Uterus (tissue), 4 donors: ENCODE results near the gene SLC9C2. TPM values are rescaled to one million over a fixed set of nuclear protein-coding genes. Genes with fewer than 3 reads are reported as not detected.
"Not testable (repeated sequence)": the region's sequence is repeated elsewhere in the genome, so short reads cannot be mapped to it uniquely, and the experiment has no call there.

Source experiments
- DNase-seq, 2 donors: peaks; one replicate each; pipeline ENCODE4 v3.0.0-alpha.2; 2019 to 2020
- H3K27ac ChIP-seq, 2 donors: fragments of 200-600 bp; sonication (generic); 1 replicate in 1 of 2; 2 replicates in 1 of 2; pipeline ENCODE4 v1.5.1; 2016 to 2018
- H3K27me3 ChIP-seq, 2 donors: fragments of 200-600 bp; sonication (generic); one replicate each; pipeline ENCODE4 v1.5.1; 2018 to 2019; ENCODE audit warnings: control low read depth in 1 of 2
- H3K36me3 ChIP-seq, 2 donors: fragments of 200-600 bp; sonication (generic); one replicate each; pipeline ENCODE4 v1.5.1; 2019; ENCODE audit warnings: control low read depth in 1 of 2
- H3K4me1 ChIP-seq, 2 donors: fragments of 200-600 bp; sonication (generic); one replicate each; pipeline ENCODE4 v1.5.1; 2018 to 2019; ENCODE audit warnings: control low read depth in 1 of 2
- H3K4me3 ChIP-seq, 2 donors: fragments of 200-600 bp; sonication (generic); 1 replicate in 1 of 2; 2 replicates in 1 of 2; pipeline ENCODE4 v1.5.1; 2018 to 2019; ENCODE audit warnings: mild to moderate bottlenecking in 1 of 2
- H3K9me3 ChIP-seq, 2 donors: fragments of 200-600 bp; sonication (generic); one replicate each; pipeline ENCODE4 v1.5.1; 2019; ENCODE audit warnings: control low read depth in 1 of 2
- CTCF ChIP-seq, 4 experiments: fragments of 200-600 bp in 2 of 4; fragments of 450-650 bp in 2 of 4; sonication (generic) in 2 of 4; IDR thresholded peaks; one replicate each; pipeline ENCODE4 v1.5.1; 2016 to 2019; ENCODE audit warnings: antibody characterized with exemption in 4 of 4, mild to moderate bottlenecking in 2 of 4, moderate library complexity in 1 of 4
- POLR2A ChIP-seq, 2 donors: fragments of 450-650 bp; IDR thresholded peaks; one replicate each; pipeline ENCODE4 v1.6.1; 2016; ENCODE audit warnings: antibody characterized with exemption in 2 of 2, mild to moderate bottlenecking in 1 of 2, moderate library complexity in 1 of 2
- intact Hi-C: fragments of 100-400 bp; cut with DNase I; formaldehyde crosslinking; loops from one replicate; pipeline ENCODE4 v1.15.1; 2023; ENCODE audit warnings: low total_unique reads
- total RNA-seq, 4 donors: library from RNA; depleted of rRNA in 3 of 4; stranded (reverse); fragments of >200 nt in 3 of 4; gene quantifications; one replicate each; pipeline versions ENCODE4 v1.1.0 to v1.2.4, GENCODE V29; 2014 to 2023
- donor health status: DM: yes; HTN: yes; CAD: no.

The SLC9C2 gene
- total RNA-seq, 4 donors from 2014 or later, result 0.83 TPM; not detected in 3

GRCh38 chr1:173627269-173627668 is 24.4 kb upstream of the SLC9C2 start:
- TF ChIP-seq POLR2A (IDR thresholded peaks at IDR 0.05), result no peak
- no peak for TF ChIP-seq CTCF (IDR thresholded peaks at IDR 0.05)
- no peak for DNase-seq
- no peaks in the 10 kb centered on the region for H3K4me1 ChIP-seq
- H3K36me3 ChIP-seq, result no peaks in the 10 kb centered on the region
- H3K4me3 ChIP-seq, result no peak overlapping the region
- intact Hi-C loops, result no loop called here
- no peaks in the 10 kb centered on the region for H3K9me3 ChIP-seq
- no peak overlapping the region for H3K27ac ChIP-seq
- no peaks in the 10 kb centered on the region for H3K27me3 ChIP-seq

- no peak overlapping the region for H3K27ac ChIP-seq
- no peaks in the 10 kb centered on the region for H3K27me3 ChIP-seq
- intact Hi-C loops, result no loop called here
- no peaks in the 10 kb centered on the region for H3K36me3 ChIP-seq
- TF ChIP-seq CTCF (IDR thresholded peaks at IDR 0.05) (no peak), POLR2A (IDR thresholded peaks at IDR 0.05) (no peak)
- peaks cover 0 to 8% of the 10 kb centered on the region in 2 donors for H3K9me3 ChIP-seq
- H3K4me3 ChIP-seq, result no peak overlapping the region
- no peaks in the 10 kb centered on the region for H3K4me1 ChIP-seq
- no peak for DNase-seq
Measured at GRCh38 chr1:173616859-173617258, 14.0 kb upstream of the SLC9C2 start.

- intact Hi-C loops, H3K27ac ChIP-seq: not testable (repeated sequence)
Measured at GRCh38 chr1:173613086-173613485, 10.2 kb upstream of the SLC9C2 start.

GRCh38 chr1:173608503-173609216 is 5.8 kb upstream of the SLC9C2 start:
- no peaks in the 10 kb centered on the region for H3K9me3 ChIP-seq
- DNase-seq, result no peak
- intact Hi-C loops, result loop anchor here (10.0 kb wide), 1 partner anchor 616 kb away; no protein-coding TSS in a partner anchor

More at GRCh38 chr1:173613086-173613485, 10.2 kb upstream of the SLC9C2 start:
- not testable (repeated sequence) for H3K4me3 ChIP-seq, DNase-seq, H3K4me1 ChIP-seq, H3K36me3 ChIP-seq, H3K27me3 ChIP-seq, H3K9me3 ChIP-seq

GRCh38 chr1:173601588-173601987 is 1.3 kb downstream of the SLC9C2 start:
- no peak overlapping the region for H3K27ac ChIP-seq
- no peak overlapping the region for H3K4me3 ChIP-seq
- H3K36me3 ChIP-seq, result no peaks in the 10 kb centered on the region
- intact Hi-C loops, result loop anchor here (10.0 kb wide), 1 partner anchor 623 kb away; no protein-coding TSS in a partner anchor
- no peaks in the 10 kb centered on the region for H3K9me3 ChIP-seq
- H3K27me3 ChIP-seq, result no peaks in the 10 kb centered on the region
- TF ChIP-seq POLR2A (IDR thresholded peaks at IDR 0.05), result no peak
- TF ChIP-seq CTCF (IDR thresholded peaks at IDR 0.05), result no peak
- H3K4me1 ChIP-seq, result no peaks in the 10 kb centered on the region
- no peak for DNase-seq

More at GRCh38 chr1:173608503-173609216, 5.8 kb upstream of the SLC9C2 start:
- H3K4me1 ChIP-seq, result no peaks in the 10 kb centered on the region
- H3K36me3 ChIP-seq, result no peaks in the 10 kb centered on the region
- H3K4me3 ChIP-seq, result no peak overlapping the region
- H3K27me3 ChIP-seq, result no peaks in the 10 kb centered on the region
- no peak overlapping the region for H3K27ac ChIP-seq
- TF ChIP-seq CTCF (IDR thresholded peaks at IDR 0.05), result no peak
- no peak for TF ChIP-seq POLR2A (IDR thresholded peaks at IDR 0.05)
